Hepatic stellate cell (primary cell): Measurements from ENCODE around the gene CHRNE.

ENCODE experiments used
- DNase-seq: peaks from one replicate; pipeline ENCODE4 v3.0.0; 2011; ENCODE audit warnings: low spot score

CHRNE gene

DNA sequence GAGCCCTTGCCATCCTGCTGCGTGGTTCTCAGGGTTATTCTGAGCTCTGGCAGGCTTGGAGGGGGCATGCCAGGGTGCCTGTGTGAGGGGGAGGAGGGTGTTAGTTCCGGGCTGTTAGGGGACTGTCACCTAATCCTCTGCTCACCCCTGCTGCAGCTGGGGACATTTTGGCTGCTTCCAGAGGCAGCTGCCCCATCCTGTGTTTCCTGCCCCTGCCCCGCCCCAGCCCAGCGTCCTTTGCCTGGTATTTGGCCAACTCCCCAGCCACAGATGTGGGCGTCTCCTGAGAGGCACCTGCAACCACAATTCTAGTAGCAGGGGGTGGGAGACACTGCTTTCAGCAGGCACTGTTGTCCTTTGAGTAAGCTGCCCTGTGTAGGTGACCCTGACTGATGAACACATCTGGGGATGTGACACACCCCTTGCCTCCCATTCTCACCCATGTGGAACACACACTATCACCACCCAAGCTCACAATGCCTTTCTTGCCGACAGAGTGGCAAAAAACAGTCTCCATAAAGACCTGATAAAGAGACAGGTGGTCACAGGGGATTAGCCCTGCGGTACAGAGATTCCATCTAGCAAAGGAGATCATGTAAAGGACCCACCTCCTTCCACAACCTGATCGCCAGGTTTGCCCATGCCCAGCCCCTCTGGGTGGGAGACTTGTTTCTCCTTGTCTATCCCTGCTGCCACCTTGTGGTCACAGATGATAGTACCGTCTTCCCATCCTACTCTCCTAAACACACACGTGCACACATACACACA lies at the start of gene CHRNE:
CHRNE (minus strand) TSS at position 48 of the 768 bp plus-strand sequence; CDS start at position 13, 35 bp downstream.
- DNase-seq = no peak

DNA sequence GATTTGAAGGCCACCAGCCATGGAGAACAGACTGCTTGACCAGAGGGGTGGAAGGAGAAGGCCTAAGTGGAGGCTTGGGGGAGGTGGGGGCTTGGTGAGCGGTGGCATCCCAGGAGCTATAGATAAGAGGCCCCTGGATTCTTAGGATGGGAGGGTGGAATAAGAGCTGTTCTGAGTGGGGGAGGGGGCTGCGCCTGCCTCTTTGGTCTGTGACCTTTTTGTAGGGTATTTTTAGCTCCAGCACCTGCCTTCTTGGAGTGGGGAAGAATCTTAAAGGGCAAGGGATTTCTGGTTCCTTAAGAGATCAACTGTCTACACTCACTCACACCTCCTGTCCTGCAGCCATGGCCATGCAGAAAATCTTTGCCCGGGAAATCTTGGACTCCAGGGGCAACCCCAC lies 48.6 kb upstream of the CHRNE start:
- DNase-seq = no peak

DNA sequence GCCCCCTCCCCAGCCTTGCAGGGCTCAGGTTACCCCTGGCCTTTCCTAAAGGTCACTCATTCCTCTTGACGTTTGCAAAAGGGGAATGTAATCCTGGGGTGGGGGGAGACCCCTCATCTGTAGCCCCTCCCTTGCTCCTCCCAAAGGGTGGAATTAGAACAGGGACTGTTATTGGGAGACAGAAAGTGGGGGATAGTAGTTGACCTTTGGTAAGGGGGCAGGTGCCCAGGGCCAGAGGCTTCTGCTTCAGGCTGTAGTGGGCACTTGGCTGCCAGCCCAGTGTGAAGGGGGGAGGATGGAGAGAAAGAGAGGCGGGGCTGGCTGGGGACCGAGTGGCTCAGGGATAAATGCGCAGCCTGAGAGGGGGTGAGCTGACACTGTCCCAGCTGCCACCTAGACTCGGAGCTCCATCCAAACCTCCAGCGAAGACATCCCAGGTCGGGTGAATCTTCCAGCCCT lies 47.9 kb upstream of the CHRNE start, which contains the start of gene ENO3:
ENO3 (plus strand) TSS at position 374 of the 459 bp plus-strand sequence. CDS start 711 bp downstream, outside the sequence.
- no peak for DNase-seq

DNA sequence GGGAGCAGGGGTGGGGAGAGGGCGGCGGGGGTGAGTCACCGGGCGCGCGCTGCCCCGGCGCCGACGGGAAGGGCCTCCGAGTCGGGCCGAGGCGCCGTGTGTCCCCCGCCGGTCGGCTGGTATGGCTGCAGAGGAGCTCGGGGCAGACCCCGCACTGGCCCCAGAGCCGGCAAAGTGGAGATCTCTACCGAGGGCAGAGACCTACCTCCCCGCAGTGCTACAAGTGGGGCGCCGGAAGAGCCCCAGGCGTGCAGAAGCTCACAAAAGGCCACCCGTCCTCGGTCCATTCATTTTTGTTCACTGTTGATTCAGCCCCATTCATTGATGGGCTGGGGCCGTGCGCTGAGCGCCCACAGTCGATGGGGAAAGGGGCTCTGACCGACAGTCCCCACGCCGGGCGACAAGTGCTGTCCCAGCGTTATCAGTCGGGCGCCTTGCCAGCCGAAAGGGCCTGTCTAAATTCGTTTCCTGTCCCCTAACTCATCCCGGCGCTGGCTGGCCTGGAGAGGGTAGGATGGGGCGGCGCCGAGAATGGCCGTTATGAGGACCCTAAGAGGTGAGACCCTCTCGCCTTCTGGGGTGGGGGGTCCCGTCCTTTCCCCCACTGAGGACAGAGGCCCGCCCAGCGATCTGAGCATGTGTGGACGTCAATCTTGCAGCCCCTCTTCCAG lies 47.3 kb upstream of the CHRNE start:
- no peak for DNase-seq

DNA sequence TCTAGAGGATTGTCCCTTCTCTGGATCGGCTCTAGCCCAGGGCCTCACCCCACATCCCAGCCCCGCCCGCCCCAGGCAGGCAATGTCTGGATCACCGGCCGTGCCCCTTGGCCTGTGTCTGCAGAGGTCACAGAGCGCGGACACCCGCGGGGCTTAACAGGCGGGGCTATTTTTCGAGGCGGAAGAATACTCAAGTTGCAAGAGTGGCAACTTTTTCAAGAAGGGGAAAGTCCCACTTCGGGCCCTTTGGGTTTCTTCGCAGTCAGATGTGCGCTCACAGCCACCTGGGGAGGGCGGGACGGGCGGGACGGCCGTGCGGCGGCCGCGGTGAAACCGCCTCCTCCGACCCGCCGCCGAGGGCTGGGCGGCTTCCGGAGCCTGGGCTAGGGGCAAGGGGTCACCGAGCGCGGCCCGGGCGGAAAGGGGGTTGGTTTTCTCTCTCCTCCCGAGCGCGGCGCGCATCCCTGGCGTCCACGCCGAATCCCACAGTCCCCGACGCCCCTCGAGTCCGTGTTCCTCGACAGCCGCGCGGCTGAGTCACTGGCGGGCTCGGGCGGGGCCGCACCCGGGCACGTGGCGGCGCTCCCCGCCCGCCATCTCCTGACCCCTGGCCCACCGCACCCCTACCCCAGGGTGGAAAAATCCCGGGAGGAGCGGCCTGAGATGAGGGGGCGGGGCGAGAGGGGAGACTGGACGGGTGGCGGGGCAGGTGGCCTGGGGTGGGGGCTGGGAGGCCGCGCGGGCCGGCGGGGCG lies 46.6 kb upstream of the CHRNE start:
- peak; percentile 66 for DNase-seq

DNA sequence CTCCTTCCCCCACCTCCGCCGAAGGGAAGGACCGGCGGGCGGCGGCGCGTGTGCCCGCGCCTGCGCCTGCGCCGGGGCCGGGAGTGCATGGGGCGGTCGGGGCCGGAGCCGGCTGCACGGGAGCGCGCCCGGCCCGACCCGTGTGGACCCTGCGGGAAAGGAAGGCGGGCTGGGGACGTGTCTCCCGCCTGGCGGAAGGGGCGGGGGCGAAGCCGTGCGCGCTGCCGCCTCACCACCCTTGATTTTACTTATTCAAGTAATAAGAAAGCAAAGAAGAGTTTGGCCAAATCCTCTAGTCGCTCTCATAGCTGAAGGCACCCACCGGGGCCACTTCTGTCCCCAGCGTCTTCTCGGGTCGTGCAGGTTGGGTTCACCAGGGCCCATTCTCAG lies 46.0 kb upstream of the CHRNE start:
- peak; percentile 98 for DNase-seq

DNA sequence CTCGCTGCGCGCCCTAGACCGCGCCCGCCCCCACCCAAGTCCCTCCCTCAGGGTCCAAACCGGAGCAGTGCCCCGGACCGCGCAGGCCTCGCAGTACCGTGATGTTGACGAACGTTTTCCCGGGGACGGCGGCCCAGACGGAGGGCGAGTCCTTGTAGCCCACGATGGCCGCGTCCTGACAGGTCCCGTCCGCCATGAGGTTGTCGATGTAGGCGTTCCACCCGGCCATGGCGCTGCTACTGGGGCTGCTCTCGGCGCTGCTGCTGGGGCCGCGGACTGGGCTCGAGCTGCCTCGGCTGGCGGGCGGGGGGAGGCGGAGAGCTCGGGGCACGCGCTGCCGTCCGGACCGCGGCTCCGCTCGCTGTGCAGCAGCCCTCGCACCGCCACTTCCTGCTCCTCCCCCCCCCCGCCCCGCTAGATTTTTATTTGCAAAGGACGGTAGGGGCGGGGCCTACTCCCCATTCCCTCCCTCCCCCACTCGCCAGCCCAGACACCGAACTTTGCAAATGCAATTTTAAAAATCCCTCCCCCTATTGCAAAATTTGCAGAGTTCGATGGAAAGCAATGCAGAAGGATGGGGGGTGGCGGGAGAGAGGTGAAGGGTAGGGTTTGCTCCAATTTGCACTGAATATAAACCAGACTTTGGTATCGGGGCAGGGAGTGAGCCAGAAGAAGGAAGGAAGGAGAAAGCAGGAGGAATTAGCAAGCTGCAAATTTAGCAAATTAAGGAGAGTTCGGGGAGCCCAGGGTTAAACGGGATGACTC lies 45.5 kb upstream of the CHRNE start, which contains the start of gene PFN1:
PFN1 (minus strand) TSS at position 365 of the 765 bp plus-strand sequence; CDS start at position 229, 136 bp downstream.
- peak; percentile 94 for DNase-seq

DNA sequence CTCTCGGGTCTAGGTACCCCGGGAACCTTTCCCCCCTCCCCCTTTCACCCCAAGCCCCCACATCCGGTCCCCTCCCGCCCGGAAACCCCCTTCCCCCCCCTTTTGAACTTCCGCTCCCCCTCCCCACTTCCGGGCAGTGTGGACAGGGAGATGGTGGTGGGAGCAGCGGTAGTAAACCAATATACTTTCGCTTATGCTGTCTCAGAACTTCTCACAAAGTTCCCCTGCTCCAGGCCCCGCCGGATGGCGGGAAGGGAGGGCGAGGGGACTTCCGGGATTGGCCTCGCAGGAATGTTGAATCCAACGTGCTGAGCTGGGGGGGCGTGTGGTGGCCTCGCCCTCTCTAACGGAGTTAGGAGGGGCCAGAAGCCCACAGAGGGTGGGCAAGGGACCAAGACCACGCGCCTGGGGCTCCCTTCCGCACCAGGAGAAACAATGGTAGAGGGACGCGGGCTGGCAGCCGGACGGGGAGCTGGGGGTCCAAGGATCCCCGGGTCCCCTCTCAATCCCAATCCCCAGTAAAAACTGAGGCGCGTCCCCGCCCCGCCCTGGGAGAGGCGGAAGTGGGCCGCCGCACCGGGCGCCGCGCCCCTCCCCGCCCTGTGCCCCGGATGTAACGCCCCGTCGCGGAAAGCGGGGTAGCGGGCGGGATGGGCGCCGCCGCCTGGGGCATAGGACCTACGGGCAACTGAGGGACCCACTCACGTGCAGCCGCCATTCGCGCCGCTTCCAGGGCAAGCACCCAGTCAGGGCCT lies 44.7 kb upstream of the CHRNE start:
- peak; percentile 71 for DNase-seq

DNA sequence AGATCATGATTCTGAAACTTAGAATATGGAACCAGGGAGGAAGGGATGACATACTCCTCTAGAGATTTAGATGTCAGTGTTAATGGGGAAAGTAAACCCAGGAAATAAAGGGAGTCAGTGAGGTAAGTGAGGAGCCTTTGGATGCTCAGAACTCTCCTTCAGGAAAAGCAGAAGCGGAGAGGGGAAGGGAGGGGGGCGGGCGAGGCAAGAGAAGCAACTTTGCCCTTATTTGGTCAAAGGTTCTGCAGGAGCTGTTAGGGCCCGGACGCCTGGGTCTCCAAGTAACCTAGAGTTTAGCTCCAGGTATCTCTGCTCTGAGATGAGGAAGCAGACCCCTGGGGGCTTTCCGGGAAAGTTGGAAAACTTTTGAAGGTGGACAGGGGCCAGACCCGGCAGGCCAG lies 44.1 kb upstream of the CHRNE start:
- DNase-seq = no peak

DNA sequence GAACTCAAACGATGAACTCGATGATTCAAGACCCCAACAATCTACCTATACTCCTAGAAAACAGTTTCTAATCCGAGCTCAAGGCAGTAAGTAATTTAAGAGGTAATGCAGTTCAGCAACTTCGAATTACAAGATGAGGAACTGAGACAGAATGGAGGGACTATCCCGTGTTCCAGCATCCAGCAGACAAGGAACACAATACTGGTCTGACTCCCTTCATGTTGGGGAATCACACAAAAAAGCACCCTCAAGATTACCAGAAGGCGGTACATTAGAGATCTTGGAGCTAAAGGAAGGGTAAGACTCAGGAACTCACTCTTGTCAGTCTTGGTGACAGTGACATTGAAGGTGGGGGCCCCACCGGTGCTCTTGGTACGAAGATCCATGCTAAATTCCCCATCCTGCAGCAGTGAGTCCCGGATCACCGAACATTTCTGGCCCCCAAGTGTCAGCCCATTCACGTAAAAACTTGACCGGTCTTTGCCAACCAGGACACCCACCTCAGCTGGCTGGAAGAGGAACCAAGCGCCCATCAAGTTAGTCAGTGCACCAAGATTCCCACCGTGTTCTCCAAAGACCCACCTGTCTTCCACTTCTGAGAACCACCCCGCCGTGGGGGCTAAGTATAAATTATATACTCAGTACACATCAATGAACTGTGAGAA lies 43.5 kb upstream of the CHRNE start:
- DNase-seq = no peak

DNA sequence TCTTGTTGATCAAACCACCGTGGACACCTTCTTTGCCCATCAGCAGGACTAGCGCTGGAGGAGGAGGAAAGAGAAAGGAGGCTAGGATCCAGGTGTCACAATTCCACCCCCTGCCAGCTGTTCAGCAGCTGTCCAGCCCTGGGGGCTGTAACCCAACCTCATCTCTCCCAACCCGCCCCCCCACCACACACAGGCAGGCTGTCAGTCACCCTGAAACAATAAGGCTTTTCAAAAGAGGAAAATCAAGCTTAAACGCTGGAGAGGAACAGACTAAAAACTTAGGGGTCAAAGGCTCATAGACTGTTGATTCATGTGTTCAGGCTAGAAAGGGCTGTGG lies 43.0 kb upstream of the CHRNE start:
- DNase-seq = no peak

DNA sequence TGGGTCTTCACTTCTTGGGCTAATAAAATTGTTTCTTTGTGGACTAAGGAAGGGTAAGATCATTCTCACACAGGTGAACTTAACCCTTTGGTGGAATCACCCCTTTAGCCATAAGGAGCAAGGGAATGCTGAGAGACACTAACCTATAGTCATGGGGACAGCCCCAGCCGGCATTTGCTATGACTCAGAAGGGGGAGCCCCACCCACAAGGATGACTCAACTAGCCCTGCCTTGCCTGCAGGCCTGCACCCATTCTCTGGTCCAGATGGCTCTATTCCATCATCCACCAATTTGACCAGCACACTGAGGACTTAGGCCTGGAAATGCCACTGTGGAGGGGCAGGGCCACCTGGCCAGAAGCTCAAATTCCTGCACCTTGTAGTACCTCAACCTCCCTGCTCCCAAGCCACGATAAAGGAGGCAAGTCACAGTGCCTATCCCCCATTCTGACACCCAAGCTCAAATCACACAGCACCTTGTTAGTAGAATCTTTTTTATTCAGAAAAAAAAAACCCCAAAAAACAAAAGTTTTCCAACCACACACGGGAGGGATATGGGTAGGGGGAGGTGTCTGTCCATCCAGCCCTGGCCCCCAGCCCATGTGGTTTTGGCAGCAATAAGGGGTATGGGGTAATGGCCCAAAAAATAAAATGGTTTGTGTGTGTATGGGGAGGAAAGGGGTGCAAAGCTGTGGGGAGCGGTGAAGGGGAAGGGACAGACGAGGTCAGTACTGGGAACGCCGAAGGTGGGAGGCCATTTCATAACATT lies 42.5 kb upstream of the CHRNE start:
- DNase-seq = peak; percentile 97

DNA sequence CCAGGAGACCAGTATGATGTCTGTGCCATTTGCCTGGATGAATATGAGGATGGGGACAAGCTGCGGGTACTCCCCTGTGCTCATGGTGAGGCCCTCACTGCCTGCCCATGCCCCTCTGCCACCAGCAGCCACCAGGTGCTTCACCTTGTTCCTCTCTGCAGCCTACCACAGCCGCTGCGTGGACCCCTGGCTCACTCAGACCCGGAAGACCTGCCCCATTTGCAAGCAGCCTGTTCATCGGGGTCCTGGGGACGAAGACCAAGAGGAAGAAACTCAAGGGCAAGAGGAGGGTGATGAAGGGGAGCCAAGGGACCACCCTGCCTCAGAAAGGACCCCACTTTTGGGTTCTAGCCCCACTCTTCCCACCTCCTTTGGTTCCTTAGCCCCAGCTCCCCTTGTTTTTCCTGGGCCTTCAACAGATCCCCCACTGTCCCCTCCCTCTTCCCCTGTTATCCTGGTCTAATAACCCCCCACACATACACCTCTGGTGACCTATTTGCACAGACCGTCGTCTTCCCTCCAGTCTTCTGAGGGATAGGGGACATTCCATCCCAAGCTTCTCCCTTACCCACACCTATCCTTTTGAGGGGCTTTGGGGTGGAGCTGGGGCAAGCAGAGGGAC lies 41.8 kb upstream of the CHRNE start:
- DNase-seq = no peak

DNA sequence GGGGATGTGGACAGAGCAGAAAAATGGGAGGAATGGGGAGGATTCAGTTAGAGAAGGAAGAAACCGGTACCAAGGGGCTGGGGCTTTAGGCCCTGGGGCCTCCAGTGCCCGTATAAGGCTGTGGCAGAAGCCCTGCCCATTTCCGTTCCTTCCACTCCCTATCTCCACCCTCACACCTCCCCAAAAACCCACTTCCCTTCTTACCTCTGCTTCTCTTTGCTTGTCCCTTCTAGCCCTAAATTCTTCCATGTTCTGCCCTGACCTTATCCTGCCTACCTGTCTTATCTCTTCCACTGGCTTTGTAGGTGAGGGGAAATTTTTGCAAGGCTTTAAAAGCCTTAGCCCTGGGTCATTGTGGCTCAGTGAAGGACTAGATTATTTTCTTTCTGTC lies 41.3 kb upstream of the CHRNE start:
- DNase-seq = no peak

DNA sequence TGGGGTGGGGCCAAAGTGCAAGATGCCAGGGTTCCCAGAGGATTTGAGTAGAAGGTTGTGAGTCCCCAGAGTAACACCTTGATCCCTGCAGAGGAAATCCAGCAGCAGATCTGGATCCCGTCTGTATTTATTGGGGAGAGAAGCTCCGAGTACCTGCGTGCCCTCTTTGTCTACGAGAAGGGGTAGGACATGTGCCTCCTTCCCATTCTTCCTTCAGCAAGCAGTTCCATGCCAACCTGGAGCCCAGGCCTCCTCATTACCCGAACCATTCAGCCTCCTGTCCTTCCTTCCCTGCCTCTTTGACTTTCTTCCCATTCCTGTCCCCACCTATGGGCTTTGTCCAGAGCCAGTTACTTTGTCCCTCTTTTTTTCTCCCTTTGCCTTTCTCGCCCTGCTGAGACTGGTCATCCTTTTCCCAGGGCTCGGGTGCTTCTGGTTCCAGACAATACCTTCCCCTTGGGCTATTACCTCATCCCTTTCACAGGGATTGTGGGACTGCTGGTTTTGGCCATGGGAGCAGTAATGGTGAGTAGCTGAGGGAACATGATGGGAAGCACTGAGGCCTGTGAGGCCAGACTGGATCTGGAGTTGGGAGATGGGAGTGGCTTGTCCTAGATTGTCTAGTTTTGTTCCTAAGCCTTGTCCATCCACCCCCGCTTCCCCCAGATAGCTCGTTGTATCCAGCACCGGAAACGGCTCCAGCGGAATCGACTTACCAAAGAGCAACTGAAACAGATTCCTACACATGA lies 40.0 kb upstream of the CHRNE start:
- DNase-seq = no peak

DNA sequence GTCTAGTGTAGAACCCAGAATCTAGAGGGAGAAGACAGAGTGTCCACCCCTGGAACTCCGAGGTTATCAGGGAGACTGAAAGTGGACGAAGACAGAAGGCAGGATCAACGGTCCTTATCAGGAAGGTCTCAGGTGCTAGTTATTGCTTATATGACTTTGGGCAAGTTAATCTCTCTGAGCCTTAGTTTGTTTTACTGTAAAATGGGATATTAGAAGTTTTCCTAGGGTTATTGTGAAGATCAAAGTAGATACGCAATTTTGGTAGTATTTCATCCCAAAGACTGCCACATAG lies 38.4 kb upstream of the CHRNE start:
- no peak for DNase-seq

DNA sequence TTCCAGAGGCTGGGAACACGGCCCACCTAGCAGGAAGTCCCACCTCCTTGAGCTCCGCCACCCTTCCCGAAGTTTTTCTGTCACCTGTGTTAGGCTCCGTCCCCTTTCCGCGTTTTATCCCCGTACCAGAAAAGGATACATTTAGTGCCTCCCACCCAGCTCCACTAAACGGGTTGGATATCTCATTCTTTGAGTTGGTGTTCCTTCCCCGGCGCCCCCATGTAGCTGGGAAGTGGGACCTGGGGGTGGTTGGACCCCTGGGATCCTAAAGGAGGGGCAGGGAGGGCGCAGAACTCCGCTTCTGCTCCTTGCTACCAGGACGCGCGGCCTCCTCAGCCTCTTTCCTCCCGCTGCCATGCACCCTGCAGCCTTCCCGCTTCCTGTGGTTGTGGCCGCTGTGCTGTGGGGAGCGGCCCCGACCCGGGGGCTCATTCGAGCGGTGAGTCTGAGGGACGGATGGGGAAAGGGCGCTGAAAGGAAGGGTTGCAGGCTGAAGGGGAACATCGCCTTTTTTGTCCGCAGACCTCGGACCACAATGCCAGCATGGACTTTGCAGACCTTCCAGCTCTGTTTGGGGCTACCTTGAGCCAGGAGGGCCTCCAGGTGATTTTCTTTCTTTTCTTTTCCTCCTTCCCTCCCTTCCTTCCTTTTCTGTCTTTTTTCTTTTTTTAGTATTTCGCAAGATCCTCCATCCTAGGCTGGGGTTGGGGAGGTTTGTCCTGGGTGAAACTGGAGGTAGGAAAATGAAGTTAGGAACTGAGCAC lies 37.8 kb upstream of the CHRNE start:
- DNase-seq = peak; percentile 90
